Smooth muscle cell (in vitro differentiated cells): Measurements from ENCODE around the gene APOL2. TPM values are rescaled to one million over a fixed set of nuclear protein-coding genes. Genes with fewer than 3 reads are reported as not detected.
"Not testable (repeated sequence)": the region's sequence is repeated elsewhere in the genome, so short reads cannot be mapped to it uniquely, and the experiment has no call there.

ENCODE experiments used
- DNase-seq: peaks from one replicate; lab custom pipeline; 2025; ENCODE audit not compliant: unreplicated experiment; lab: John Stamatoyannopoulos, UW
- H2AFZ ChIP-seq: fragments of 200-600 bp; sonication (generic); 2 replicates; pipeline ENCODE4 v1.6.0; 2016; ENCODE audit warnings: antibody characterized with exemption, low read depth, mild to moderate bottlenecking
- H3F3A ChIP-seq: fragments of 200-600 bp; sonication (generic); 2 replicates; pipeline ENCODE4 v1.6.0; 2017; ENCODE audit warnings: antibody characterized with exemption, low read depth
- H3K27ac ChIP-seq: fragments of 200-600 bp; sonication (generic); 2 replicates; pipeline ENCODE4 v1.5.1; 2016; ENCODE audit warnings: low read depth, mild to moderate bottlenecking
- H3K27me3 ChIP-seq: fragments of 200-600 bp; sonication (generic); 2 replicates; pipeline ENCODE4 v1.6.1; 2016; ENCODE audit warnings: low read depth, mild to moderate bottlenecking
- H3K36me3 ChIP-seq: fragments of 200-600 bp; sonication (generic); 2 replicates; pipeline ENCODE4 v1.5.1; 2016; ENCODE audit warnings: low read depth
- H3K4me1 ChIP-seq: fragments of 200-600 bp; sonication (generic); 2 replicates; pipeline ENCODE4 v1.5.1; 2016; ENCODE audit warnings: low read depth
- H3K4me2 ChIP-seq: fragments of 200-600 bp; sonication (generic); 2 replicates; pipeline ENCODE4 v1.6.0; 2016; ENCODE audit warnings: mild to moderate bottlenecking
- H3K4me3 ChIP-seq: fragments of 200-600 bp; sonication (generic); 2 replicates; pipeline ENCODE4 v1.5.1; 2016; ENCODE audit warnings: mild to moderate bottlenecking
- H3K79me2 ChIP-seq: fragments of 200-600 bp; sonication (generic); 2 replicates; pipeline ENCODE4 v1.6.0; 2016; ENCODE audit warnings: low read depth, mild to moderate bottlenecking
- H3K9ac ChIP-seq: fragments of 200-600 bp; sonication (generic); 2 replicates; pipeline ENCODE4 v1.6.0; 2016; ENCODE audit warnings: low read depth
- H3K9me3 ChIP-seq: fragments of 200-600 bp; sonication (generic); replicated peaks from 2 replicates; pipeline ENCODE4 v1.5.1; 2016; ENCODE audit warnings: low read depth
- H4K20me1 ChIP-seq: fragments of 200-600 bp; sonication (generic); 2 replicates; pipeline ENCODE4 v1.6.0; 2016; ENCODE audit warnings: low read depth
- WGBS: methylation state at CpG from one replicate; pipeline ENCODE4 v1.1.7; 2016; ENCODE audit warnings: low lambda C conversion rate; 5-methylcytosine and 5-hydroxymethylcytosine counted together
- polyA plus RNA-seq: library from polyadenylated mRNA; unstranded; fragments of >200 nt; fragmentation: Nextera tagmentation; extraction: Ambion mirVana; gene quantifications from 2 replicates; pipeline ENCODE4 v1.2.1, GENCODE V29; 2016
- total RNA-seq: library from RNA; depleted of rRNA; stranded (reverse); fragments of >200 nt; gene quantifications from 2 replicates; pipeline ENCODE4 v1.2.3, GENCODE V29; 2014
- TF ChIP-seq, protein P1 (sequence below): fragments of 200-600 bp; sonication (generic); IDR thresholded peaks from 2 replicates; pipeline ENCODE4 v1.5.1; 2017; ENCODE audit warnings: borderline replicate concordance, mild to moderate bottlenecking, antibody characterized with exemption; ENCODE audit not compliant: insufficient read depth, poor library complexity, severe bottlenecking

APOL2 gene
- total and polyA plus RNA-seq, 2 experiments from 2014 or later = 8.0 to 14.7 TPM

DNA sequence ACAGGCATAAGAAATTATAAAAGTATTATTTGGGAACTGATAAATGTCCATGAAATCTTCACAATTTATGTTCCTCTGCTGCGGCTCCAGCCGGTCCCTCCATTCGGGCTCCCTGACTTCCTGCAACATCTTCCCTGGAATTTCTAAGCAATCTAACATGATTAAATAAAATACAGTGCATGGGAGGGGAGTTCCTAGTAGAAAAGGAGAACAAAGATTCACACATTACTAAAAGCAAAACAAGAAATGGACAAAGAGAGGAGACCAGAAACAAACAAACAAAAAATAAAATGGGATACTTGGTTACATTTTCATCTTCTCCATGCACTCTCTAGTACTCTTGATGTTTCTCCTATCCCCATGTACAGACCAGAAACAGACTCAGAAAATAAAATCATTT is 29.1 kb downstream of the APOL2 start:
- H3K4me2 ChIP-seq = no peak overlapping the region

DNA sequence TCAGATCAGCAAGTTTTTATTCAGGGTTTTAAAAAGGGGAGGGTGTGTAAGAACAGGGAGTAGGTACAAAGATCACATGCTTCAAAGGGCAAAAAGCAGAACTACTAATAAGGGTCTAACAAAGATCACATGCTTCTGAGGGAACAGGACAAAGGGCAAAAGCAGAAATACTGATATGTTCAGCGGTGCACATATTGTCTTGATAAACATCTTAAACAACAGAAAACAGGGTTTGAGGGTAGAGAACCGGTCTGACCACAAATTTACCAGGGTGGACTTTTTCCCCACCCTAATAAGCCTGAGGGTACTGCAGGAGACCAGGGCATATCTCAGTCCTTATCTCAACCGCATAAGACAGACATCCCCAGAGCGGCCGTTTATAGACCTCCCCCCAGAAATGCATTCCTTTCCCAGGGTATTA is 29.8 kb downstream of the APOL2 start:
- H3K36me3 ChIP-seq, H2AFZ ChIP-seq, H3K27ac ChIP-seq, DNase-seq, H3K9ac ChIP-seq, H3K4me2 ChIP-seq, H3K4me1 ChIP-seq, H3K27me3 ChIP-seq, H4K20me1 ChIP-seq, H3F3A ChIP-seq, H3K79me2 ChIP-seq, H3K9me3 ChIP-seq, H3K4me3 ChIP-seq: not testable (repeated sequence)
- WGBS = 85% methylated on average over 5 of the region's 5 CpGs

More for the DNA sequence above, 29.1 kb downstream of the APOL2 start:
- DNase-seq = no peak
- 99% methylated on average over 3 of the region's 3 CpGs for WGBS
- Histone ChIP-seq H2AFZ (no peak overlapping the region), H3K27ac (no peak overlapping the region), H3F3A (no peaks in the 10 kb centered on the region), H3K79me2 (no peaks in the 10 kb centered on the region), H3K4me3 (no peak overlapping the region), H3K36me3 (no peaks in the 10 kb centered on the region), H3K9ac (no peak overlapping the region), H3K9me3 (no peaks in the 10 kb centered on the region), H3K4me1 (no peaks in the 10 kb centered on the region), H4K20me1 (no peaks in the 10 kb centered on the region), H3K27me3 (no peaks in the 10 kb centered on the region)
- TF ChIP-seq, protein P1, sequence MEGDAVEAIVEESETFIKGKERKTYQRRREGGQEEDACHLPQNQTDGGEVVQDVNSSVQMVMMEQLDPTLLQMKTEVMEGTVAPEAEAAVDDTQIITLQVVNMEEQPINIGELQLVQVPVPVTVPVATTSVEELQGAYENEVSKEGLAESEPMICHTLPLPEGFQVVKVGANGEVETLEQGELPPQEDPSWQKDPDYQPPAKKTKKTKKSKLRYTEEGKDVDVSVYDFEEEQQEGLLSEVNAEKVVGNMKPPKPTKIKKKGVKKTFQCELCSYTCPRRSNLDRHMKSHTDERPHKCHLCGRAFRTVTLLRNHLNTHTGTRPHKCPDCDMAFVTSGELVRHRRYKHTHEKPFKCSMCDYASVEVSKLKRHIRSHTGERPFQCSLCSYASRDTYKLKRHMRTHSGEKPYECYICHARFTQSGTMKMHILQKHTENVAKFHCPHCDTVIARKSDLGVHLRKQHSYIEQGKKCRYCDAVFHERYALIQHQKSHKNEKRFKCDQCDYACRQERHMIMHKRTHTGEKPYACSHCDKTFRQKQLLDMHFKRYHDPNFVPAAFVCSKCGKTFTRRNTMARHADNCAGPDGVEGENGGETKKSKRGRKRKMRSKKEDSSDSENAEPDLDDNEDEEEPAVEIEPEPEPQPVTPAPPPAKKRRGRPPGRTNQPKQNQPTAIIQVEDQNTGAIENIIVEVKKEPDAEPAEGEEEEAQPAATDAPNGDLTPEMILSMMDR = no peak

DNA sequence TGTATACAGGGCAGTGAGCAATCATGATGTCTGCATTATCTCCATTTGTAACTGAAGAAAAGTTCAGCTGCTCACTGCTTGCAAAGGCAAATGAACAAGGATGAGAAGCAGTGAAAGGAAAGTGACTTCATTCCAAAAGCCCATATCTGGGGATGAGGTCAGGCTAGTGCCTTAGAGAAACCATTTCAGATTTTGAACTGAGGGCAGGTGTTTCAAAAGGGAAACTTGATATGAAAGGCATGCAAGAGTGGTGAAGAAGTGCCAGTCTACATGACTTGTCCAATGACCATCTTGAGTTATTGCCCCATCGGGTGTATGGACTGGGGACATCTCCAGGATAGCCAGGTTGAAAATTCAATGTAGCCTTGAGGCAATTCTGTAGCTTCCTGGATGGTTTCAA is 30.4 kb downstream of the APOL2 start:
- Histone ChIP-seq H3K9ac (no peak overlapping the region), H4K20me1 (no peaks in the 10 kb centered on the region), H3K79me2 (no peaks in the 10 kb centered on the region), H3K4me2 (no peak overlapping the region), H3K4me3 (no peak overlapping the region), H3K4me1 (no peaks in the 10 kb centered on the region), H3K36me3 (no peaks in the 10 kb centered on the region), H3K27ac (no peak overlapping the region), H3K9me3 (no peaks in the 10 kb centered on the region), H2AFZ (no peak overlapping the region), H3K27me3 (no peaks in the 10 kb centered on the region), H3F3A (no peaks in the 10 kb centered on the region)
- DNase-seq = no peak
- 93% methylated on average over 1 of the region's 1 CpG for WGBS
- TF ChIP-seq, protein P1 = no peak

DNA sequence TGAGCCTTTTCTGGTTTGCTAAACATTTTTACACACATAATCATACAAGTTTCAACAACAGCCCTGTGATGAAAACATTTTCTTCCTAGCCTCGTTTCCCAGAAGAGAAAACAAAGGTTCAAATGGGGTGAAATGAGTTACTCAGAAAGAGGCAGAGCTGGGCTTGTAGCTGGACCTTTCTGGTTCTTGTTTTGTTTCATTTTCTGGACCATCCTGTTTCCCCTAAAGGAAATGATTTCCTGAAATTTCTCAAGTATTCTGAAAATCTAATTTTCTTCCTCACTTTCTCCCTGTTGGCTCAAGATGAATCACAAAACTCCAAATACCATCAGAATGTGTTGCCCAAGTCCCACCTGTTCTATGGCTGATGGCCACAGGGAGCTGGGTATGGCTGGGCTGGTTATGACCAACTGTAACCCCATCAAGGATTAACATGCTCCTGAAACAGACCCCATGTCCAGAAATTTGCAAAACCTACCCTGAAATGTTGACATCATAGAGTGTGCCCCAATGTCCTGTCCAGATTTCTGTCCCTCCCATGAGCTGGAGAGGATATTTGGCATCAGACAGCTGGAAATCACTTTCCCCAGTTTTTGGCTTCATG is 31.1 kb downstream of the APOL2 start:
- no peaks in the 10 kb centered on the region for H3K36me3 ChIP-seq
- TF ChIP-seq, protein P1 = no peak
- no peak overlapping the region for H3K4me3 ChIP-seq
- H4K20me1 ChIP-seq = no peaks in the 10 kb centered on the region
- no peak overlapping the region for H2AFZ ChIP-seq
- no peak overlapping the region for H3K4me2 ChIP-seq
- no peak overlapping the region for H3K9ac ChIP-seq
- no peaks in the 10 kb centered on the region for H3K4me1 ChIP-seq
- H3K9me3 ChIP-seq = no peaks in the 10 kb centered on the region
- H3F3A ChIP-seq = no peaks in the 10 kb centered on the region
- no peaks in the 10 kb centered on the region for H3K27me3 ChIP-seq
- WGBS = 68% methylated on average over 1 of the region's 1 CpG
- no peak overlapping the region for H3K27ac ChIP-seq
- no peak for DNase-seq
- H3K79me2 ChIP-seq = no peaks in the 10 kb centered on the region
